ENCODE data around the gene LDB3. TPM values are rescaled to one million over a fixed set of nuclear protein-coding genes. Genes with fewer than 3 reads are reported as not detected.
A peak's percentile ranks its signal among the peaks of the same experiment; 100 is the strongest.

LDB3 gene
- polyA plus RNA-seq, 5 donors, result 1.1 to 27.1 (median 1.9) TPM

- no peak for DNase-seq
Measured at GRCh38 chr10:86706401-86706841, 38.1 kb downstream of the LDB3 start.

GRCh38 chr10:86706977-86707376, 38.7 kb downstream of the LDB3 start:
- no peak for DNase-seq

- DNase-seq, result no peak
Measured at GRCh38 chr10:86707505-86707904, 39.2 kb downstream of the LDB3 start.

- DNase-seq, result no peak
Measured at GRCh38 chr10:86708068-86708782, 39.9 kb downstream of the LDB3 start.

- DNase-seq, result no peak
Measured at GRCh38 chr10:86708783-86709380, 40.6 kb downstream of the LDB3 start.

- no peak for DNase-seq
Measured at GRCh38 chr10:86709396-86710185, 41.3 kb downstream of the LDB3 start.

GRCh38 chr10:86710987-86711512, 42.7 kb downstream of the LDB3 start:
- DNase-seq, result peak; percentile 94

- DNase-seq, result peak; percentile 63 to 64
Measured at GRCh38 chr10:86711513-86712316, 43.4 kb downstream of the LDB3 start.

GRCh38 chr10:86712317-86712707, 44.0 kb downstream of the LDB3 start:
- DNase-seq, result no peak

GRCh38 chr10:86715156-86715795, 47.0 kb downstream of the LDB3 start:
- DNase-seq, result no peak

GRCh38 chr10:86715836-86716235, 47.5 kb downstream of the LDB3 start:
- DNase-seq, result no peak

- DNase-seq, result no peak
Measured at GRCh38 chr10:86716466-86716865, 48.2 kb downstream of the LDB3 start.

GRCh38 chr10:86718556-86718955, 50.2 kb downstream of the LDB3 start:
- no peak for DNase-seq

GRCh38 chr10:86721232-86721631, 52.9 kb downstream of the LDB3 start:
- no peak for DNase-seq

GRCh38 chr10:86723009-86723408, 54.7 kb downstream of the LDB3 start:
- no peak for DNase-seq

- DNase-seq, result no peak
Measured at GRCh38 chr10:86724445-86724844, 56.1 kb downstream of the LDB3 start.

GRCh38 chr10:86725980-86726676, 57.8 kb downstream of the LDB3 start:
- DNase-seq, result no peak

GRCh38 chr10:86726677-86726999, 58.3 kb downstream of the LDB3 start:
- DNase-seq, result no peak

GRCh38 chr10:86727470-86727869, 59.2 kb downstream of the LDB3 start:
- DNase-seq, result no peak

GRCh38 chr10:86728056-86728455, 59.7 kb downstream of the LDB3 start:
- DNase-seq, result no peak

GRCh38 chr10:86729677-86730076, 61.4 kb downstream of the LDB3 start:
- no peak for DNase-seq

Measured in right lung (tissue), 5 donors.